Measurements from ENCODE around the gene HSP90B1.

GRCh38 chr12:103884316-103884715, 45.9 kb upstream of the HSP90B1 start:
- TF ChIP-seq HDGF (IDR thresholded peaks at IDR 0.05; ENCODE audit: borderline replicate concordance) (no peak), FOXA1 (IDR thresholded peaks at IDR 0.05) (no peak), FOXM1 (IDR thresholded peaks at IDR 0.05; ENCODE audit: borderline replicate concordance) (no peak), SUZ12 (IDR thresholded peaks at IDR 0.05) (no peak), SP1 (IDR thresholded peaks at IDR 0.05) (no peak), CTBP1 (IDR thresholded peaks at IDR 0.05; ENCODE audit: borderline replicate concordance) (no peak), LEF1 (IDR thresholded peaks at IDR 0.05; ENCODE audit: borderline replicate concordance) (no peak), ZNF384 (IDR thresholded peaks at IDR 0.05) (no peak), FOXK2 (IDR thresholded peaks at IDR 0.05) (no peak)

Data from HEK293T (cell line).